Stimulated activated CD4-positive, alpha-beta T cell treated with anti-CD3 and anti-CD28 coated beads, Interleukin-1b, Interleukin-23, amount 100 ng/mL, for 4 hours (primary cell): ENCODE results near the gene KLHDC8B.
"Not testable (repeated sequence)": the region's sequence is repeated elsewhere in the genome, so short reads cannot be mapped to it uniquely, and the experiment has no call there.

Source experiments
- DNase-seq, 2 donors: peaks; one replicate each; pipeline ENCODE4 v3.0.0-alpha.2; 2020; ENCODE audit warnings: low read depth in 2 of 2

KLHDC8B gene

DNA sequence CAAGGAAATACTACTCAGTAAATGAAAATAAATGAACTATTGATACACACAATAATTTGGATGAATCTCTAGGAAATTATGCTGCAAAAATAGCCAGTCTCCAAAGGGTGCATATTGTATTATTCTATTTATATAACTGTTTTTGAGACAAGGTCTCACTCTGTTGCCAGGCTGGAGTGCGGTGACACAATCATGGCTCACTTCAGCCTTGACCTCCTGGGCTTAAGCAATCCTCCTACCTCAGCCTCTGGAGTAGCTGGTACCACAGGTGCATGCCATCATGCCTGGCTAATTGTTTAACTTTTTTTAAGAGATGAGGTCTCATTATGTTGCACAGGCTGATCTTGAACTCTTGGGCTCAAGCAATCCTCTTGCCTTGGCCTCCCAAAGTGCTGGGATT lies 12.5 kb downstream of the KLHDC8B start:
- DNase-seq: no peak

DNA sequence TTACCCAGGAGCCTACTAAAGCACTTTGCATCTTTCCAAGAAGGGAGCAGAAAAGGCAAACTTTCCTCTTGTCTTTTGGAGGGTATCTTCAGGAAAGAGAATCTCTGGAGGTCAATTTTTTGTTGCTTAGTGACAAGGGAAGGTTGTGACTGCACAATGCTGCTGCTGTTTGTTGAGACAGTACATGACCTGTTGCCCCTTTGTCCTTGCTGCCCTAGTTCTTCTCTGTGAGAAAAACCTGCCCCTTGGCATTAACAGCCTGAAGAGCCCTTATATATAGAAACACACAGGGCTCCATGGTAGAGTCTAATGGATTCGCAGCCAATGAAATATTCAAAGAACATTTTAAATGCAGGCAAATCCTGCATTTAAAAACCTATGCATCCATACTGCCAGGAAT lies 20.3 kb downstream of the KLHDC8B start:
- no peak for DNase-seq

DNA sequence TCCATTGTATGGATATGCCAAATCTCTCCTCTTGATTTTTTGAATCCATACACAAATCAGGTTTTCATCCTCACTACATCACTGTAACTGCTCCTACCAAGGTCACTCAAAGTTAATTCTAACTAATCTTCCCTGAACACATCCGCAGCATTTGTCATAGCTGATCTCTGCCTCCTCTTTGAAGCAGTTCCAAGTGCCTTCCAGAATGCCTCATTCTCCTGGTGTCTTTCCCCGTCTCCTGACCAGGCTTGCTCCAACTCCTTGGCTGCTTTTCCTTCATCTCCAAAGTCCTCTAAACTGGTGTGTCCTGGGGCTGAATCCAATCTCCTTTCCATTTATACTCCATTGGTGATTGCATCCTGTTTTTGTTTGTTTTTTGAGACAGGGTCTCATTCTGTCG lies 26.8 kb downstream of the KLHDC8B start:
- DNase-seq: no peak

DNA sequence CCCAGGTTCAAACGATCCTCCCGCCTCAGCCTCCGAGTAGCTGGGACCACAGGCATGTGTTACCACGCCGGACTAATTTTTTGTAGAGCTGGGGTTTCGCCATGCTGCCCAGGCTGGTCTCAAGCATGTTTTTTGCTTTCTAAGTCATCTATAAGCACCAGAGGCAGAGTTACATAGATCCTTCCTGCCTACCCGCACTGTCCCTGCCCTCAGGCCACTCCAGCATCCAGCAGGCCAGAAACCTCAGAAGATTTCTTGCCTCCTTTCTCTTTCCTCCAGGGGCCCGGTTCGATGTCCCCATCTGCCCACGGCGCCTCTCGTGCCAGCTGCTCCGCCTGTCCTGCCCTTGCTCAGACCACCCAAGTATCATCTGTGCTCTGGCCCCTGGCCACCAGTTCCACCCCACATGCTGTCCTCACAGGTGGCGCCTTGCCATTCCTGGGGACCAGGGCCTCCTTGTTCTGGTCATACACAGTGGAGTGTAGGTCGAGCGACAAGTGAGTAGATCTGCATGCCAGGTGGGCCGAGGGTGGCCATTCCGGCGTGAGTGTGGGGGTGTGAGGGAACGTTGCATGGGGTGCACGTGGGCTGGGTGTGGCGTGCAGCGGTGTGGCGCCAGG lies 27.3 kb downstream of the KLHDC8B start:
- no peak for DNase-seq

DNA sequence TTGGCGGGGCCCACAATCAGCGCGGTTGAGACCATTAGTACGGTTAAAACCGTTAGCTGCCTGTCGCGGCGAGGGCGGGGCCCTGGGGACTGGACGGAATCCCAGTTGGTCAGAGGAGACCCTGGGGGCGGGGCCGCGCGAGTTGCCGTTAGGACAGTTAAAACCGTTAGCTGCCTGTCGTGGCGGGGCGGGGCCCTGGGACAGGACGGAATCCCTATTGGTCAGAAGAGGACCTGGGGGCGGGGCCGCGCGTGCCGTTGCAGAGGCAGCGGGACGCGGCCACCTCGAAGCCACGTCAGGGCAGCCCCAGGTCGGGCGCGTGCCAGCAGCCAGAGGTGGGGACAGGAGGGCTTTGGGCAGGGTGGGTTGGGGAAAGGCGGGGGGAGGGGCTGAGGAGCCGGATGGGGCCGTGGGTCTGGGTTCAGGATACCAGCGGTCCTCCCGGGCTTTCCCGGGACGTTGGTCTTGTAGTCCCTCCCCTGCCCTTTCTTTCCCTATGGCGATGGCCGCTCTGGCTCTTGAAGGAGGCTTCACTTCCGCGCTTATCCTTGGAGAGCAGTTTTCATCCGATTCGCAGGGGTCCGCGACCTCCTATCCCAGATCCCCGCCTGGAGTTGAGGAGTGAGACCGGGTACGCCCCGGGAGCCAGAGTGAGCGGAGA lies 28.0 kb downstream of the KLHDC8B start:
- no peak for DNase-seq

DNA sequence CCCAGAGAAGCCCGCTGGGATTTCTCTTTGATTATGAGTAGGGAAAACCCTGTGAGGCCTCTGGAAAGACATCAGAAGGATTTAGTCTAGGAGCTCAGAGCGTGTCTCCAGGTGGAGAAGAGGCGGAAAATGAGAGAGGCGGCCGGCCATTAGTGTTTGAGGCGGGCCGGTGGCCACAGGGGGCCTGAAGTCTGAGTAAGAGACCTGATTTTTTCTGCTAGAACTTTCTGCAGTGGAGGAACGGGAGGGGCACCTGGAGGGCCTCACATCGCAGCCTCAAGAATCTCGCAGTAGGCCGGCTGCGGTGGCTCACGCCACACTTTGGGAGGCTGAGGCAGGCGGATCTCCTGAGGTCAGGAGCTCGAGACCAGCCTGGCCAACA lies 28.5 kb downstream of the KLHDC8B start:
- no peak for DNase-seq

DNA sequence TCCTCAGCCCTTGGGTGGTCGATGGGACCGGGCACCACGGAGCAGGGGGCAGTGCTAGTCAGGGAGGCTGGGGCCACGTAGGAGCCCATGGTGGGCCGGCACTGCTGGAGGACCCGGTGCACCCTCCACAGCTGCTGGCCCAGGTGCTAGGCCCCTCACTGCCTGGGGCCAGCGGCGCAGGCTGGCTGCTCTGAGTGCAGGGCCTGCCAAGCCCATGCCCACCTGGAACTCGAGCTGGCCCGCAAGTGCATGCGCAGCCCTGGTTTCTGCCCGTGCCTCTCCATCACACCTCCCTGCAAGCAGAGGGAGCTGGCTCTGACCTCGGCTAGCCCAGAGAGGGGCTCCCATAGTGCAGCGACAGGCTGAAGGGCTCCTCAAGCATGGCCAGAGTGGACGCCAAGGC lies 42.1 kb downstream of the KLHDC8B start:
- DNase-seq: no peak

DNA sequence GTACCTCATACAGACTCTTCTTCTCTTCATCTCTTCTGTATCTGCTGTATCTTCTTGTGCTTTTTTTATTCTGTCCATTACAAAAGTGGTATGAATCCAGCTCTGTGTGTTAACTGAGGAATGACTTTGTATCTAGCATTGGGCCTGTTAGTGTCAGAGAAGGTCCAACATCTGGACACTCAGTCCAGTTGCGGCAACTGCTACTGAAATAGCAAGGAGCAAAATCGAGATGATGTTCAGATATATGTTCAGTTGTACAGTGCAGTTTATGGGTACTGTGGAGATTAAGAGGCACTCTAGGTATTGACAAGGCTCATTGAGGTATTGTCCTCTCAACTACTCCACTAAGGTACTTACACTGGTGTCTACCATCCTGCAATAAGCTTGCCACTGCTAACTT lies 42.6 kb downstream of the KLHDC8B start:
- no peak for DNase-seq

DNA sequence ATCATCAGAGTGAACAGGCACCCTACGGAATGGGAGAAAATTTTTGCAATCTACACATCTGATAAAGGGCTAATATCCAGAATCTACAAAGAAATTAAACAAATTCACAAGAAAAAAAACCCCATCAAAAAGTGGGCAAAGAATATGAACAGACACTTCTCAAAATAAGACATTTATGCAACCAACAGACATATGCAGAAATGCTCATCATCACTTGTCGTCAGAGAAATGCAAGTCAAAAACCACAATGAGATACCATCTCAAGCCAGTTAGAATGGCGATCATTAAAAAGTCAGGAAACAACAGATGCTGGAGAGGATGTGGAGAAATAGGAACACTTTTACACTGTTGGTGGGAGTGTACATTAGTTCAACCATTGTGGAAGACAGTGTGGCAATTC lies 45.3 kb downstream of the KLHDC8B start:
- DNase-seq: not testable (repeated sequence)

DNA sequence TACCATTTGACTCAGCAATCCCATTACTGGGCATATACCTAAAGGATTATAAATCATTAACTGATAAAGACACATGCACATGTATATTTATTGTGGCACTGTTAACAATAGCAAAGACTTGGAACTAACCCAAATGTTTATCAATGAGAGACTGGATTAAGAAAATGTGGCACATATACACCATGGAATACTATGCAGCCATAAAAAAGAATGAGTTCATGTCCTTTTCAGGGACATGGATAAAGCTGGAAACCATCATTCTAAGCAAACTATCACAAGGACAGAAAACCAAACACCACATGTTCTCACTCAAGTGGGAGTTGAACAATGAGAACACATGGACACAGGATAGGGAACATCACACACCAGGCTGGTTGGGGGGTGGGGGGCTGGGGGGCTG lies 45.7 kb downstream of the KLHDC8B start:
- not testable (repeated sequence) for DNase-seq

DNA sequence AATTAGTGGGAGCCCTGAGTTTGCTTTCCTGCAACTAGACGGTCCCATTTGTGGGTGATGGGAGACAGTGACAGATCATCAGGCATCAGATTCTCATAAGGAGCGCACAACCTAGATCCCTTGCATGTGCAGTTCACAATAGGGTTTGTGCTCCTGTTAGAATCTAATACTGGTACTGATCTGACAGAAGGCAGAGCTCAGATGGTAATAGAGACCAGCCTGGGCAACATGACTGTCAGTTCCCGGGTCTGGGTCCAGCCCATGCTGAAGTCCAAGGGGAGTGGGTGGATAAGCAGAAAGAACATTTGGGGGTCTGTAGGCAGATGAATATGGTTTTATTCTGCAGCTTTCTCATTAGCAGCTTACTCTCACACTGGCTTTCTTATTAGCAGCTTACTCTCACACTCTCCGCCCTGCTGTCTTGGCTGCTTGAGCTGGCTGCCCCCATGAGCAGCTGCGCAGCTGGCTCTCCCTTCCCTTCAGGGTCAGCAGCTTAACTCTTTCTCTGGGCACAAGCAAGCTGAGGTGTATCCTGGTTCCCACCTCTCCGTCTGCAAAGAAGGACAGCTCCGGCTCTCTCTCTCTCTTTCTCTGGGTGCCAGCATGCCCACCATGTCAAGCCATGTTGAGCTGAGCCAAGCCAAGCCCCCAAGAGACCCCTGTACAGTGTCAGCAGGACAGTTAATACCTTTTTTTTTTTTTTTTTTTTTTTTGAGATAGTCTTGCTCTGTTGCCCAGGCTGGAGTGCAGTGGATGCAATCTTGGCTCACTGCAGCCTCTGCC lies 46.5 kb downstream of the KLHDC8B start:
- DNase-seq: no peak

DNA sequence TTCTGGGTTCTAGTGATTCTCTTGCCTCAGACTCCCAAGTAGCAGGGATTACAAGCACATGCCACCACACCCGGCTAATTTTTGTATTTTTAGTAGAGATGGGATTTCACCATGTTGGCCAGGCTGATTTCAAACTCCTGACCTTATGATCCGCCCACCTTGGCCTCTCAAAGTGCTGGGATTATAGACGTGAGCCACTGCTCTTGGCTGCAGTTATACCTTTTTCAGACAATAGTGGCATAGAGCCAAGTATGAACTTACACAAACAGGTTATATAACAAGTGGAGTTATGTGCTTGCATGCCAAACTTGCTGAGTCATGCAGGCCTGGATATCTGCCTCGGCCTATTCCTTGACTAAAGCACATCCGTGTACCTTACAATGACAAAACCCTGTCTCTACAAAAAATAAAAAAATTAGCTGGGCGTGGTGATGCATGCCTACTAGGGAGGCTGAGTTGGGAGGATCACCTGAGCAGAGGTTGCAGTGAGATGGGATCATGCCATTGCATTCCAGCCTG lies 47.1 kb downstream of the KLHDC8B start:
- not testable (repeated sequence) for DNase-seq

DNA sequence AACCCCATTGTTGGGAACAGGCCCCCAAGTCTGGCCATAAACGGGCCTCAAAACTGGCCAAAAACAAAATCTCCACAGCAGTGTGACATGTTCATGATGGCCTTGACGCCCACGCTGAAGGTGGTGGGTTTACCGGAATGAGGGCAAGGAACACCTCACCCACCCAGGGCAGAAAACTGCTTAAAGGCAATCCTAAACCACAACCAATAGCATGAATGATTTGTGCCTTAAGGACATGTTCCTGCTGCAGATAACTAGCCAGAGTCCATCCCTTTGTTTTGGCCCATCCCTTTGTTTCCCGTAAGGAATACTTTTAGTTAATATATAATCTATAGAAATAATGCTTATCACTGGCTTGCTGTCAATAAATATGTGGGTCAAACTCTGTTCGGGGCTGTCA lies 47.7 kb downstream of the KLHDC8B start:
- no peak for DNase-seq

DNA sequence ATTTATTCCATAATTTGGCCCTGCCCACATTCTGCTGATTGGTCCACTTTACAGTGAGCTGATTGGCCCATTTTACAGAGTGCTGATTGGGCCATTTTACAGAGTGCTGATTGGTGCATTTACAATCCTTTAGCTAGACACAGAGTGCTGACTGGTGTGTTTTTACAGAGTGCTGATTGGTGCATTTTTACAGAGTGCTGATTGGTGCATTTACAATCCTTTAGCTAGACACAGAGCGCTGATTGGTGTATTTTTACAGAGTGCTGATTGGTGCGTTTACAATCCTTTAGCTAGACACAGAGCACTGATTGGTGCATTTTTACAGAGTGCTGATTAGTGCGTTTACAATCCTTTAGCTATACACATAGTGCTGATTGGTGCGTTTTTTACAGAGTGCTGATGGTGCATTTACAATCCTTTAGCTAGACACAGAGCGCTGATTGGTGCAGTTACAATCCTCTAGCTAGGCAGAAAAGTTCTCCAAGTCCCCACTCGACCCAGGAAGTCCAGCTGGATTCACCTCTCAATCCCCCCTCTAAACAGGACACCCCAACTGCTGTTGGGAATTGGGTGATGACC lies 49.7 kb downstream of the KLHDC8B start:
- DNase-seq: not testable (repeated sequence)

DNA sequence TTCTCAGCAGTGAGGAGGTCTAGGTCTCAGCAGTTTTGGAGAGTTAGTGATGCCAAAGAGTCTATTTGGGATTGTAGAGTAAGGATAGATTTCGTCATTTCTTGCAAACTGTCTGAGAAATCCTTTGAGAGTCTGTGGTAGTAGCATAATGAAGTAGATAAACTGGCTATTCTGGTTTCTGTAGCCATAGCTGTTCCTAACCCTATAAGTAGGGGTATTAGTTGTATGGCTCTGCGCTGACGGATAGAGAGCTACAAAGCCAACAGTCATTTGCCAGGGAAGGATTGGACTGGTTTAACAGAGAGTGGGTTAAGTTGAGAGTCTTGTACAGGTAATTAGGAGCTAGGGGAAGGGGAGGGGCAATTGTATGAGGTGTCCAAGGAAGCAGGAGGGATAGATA lies 50.6 kb downstream of the KLHDC8B start:
- no peak for DNase-seq
